VCaP (cell line): Measurements from ENCODE around the gene COL6A2.

Experiments
- H3K27ac ChIP-seq: fragments of 450-650 bp; 2 replicates; pipeline ENCODE4 v1.5.1; 2017
- CTCF ChIP-seq: fragments of 450-650 bp; conservative IDR thresholded peaks from 2 replicates; pipeline ENCODE4 v1.5.1; 2017; ENCODE audit warnings: mild to moderate bottlenecking, moderate library complexity

Gene COL6A2

GRCh38 chr21:46178961-46179360, 81.0 kb downstream of the COL6A2 start:
- no peak overlapping the region for H3K27ac ChIP-seq
- no peak for TF ChIP-seq CTCF
